ENCODE results near the gene ADAMTSL3. TPM values are rescaled to one million over a fixed set of nuclear protein-coding genes. Genes with fewer than 3 reads are reported as not detected.
"Not testable (repeated sequence)": the region's sequence is repeated elsewhere in the genome, so short reads cannot be mapped to it uniquely, and the experiment has no call there.

The ADAMTSL3 gene
- total RNA-seq, 1 donor from 2014 or later = 22.2 TPM

DNA sequence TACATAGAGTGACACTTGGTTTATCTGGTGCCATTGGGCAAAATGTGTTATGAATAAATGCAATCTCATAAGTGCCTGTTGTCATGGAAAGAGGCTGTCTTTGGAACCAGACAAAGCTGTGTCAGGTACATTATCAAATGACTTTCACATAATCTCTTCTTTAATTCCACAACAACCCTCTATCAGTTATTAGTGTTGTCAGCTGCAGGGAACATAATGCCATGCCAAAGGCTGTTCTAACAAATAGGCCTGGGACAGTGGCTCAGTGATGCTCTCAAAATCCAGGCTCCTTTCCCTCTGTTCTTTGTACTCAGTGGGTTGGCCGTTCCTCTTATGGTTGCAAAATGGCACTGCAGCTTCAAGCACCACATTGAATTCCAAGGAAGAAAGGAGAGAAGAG lies 91.8 kb downstream of the ADAMTSL3 start:
- no peak for DNase-seq (ENCODE audit: low read depth in 2 of 2)

DNA sequence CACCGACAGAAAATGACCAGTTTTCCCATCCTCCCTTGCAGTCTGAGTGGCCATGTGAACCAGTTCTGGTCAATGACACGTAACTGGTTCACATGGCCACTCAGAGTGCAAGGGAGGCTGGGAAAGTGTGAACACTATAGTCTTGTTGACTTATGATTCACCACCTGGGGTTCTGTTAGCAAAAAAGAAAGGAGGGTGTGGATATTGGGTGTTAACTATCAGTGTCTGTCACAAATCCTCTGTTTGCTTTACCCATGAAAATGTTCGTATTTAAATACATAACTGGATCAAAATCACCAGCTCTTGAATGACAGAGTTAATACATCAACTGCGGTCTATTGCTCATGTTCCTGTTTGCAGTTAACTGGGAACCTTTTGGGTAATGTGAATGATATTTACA lies 92.3 kb downstream of the ADAMTSL3 start:
- DNase-seq (ENCODE audit: low read depth in 2 of 2) = no peak

DNA sequence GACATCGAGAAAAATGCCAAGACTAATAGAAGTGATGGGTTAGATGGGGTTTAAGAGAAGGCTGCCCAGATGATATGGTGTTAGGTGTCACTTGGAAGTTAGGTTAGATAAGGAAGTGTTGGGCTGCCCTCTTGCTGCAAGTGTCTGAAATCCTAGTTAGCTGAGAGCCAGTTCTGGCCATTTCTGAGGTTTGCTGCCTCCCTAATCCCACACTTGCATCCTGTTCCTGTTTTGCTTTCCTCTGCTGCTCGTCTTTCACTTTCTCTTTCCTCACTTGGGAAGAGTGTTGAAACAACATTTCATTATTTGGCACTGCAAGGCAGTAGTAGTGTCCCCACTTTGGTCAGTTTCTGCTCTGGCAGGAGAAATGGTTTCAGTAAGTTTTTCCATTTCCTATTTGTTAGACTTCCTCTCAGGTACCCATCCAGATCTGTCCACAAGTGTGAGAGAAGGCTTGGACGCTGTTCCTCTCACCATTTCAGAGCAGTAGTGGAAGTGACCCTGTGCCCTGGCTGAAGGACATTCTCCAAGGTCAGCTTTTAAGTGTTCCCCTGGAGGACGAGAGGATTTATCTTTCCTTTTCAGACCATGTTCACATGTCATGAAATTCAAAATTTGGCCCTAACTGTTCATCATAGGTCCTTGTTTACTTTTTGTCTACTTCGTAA lies 93.3 kb downstream of the ADAMTSL3 start:
- peak; percentile 78 to 92 for DNase-seq (ENCODE audit: low read depth in 2 of 2)

DNA sequence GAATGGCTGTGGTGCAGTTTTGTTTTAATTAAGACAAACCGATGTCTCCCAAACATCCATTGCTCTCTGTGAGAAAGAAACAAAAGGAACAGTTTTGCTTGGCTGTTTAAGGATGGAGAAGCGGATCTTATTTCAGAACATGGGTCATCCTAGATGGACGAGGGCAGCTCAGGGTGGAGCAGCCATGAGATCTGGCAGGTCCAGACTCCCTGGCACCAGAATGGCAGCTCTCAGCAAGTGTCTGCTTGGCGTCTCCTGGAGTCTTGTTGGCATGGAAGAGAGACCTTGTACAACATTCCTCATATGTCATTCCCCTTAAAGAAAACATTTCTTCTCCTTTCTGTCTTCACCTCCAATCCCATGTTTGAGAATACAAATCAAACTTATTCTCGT lies 93.8 kb downstream of the ADAMTSL3 start:
- no peak for DNase-seq (ENCODE audit: low read depth in 2 of 2)

DNA sequence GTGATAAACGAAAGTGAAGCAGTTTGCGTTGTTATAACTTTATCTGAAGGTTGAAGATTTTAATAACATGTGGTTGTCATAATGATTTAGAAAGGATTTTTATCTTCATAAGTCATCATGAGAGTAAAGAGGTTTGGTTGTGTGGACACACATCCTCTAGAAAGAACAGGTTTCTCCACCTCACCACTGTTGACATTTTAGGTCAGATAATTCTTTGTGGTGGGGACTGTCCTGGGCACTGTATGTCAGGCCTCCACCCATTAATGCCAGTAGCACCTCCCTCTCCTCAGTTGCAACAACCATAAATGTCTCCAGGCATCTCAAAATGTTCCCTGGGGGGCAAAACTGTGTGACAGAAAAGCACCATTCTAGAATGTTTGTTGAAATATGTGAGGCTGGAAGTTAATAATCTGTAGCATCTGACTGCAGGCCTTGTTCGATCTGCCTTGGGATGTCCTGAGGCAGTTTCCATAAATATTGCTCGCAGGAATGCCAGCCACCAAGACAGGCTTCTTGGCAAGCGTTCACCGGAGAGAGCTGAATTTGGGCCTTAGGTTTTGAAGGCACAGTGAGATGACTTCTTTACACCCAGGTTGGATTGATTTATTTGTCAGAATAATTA lies 100.1 kb downstream of the ADAMTSL3 start:
- DNase-seq (ENCODE audit: low read depth in 2 of 2) = no peak

DNA sequence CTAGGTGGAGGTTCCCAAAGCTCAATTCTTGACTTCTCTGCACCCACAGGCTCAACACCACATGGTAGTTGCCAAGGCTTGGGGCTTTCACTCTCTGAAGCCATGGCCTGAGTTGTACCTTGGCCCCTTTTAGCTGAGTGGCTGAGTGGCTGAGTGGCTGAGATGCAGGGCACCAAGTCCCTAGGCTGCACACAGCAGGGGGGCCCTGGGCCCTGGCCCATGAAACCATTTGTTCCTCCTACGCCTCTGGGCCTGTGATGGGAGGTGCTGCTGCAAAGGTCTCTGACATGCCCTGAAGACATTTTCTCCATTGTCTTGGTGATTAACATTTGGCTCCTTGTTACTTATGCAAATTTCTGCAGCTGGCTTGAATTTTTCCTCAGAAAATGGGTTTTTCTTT lies 103.4 kb downstream of the ADAMTSL3 start:
- not testable (repeated sequence) for DNase-seq (ENCODE audit: low read depth in 2 of 2)

DNA sequence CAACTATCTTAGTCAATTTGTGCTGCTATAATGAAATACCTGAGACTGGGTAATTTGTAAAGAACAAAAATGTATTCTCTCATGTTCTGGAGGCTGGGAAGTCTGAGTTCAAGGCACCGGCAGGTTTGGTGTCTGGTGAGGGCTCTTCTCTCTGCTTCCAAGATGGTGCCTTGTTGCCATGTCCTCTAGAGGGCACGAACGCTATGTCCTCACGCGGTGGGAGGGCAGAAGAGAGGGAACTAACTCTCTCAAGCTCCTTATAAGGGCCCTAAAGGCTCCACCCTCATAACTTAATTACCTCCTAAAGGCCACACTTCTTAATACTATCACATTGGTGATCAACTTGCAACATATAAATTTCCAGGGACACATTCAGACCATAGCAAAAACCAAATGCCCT lies 108.4 kb downstream of the ADAMTSL3 start:
- no peak for DNase-seq (ENCODE audit: low read depth in 2 of 2)

DNA sequence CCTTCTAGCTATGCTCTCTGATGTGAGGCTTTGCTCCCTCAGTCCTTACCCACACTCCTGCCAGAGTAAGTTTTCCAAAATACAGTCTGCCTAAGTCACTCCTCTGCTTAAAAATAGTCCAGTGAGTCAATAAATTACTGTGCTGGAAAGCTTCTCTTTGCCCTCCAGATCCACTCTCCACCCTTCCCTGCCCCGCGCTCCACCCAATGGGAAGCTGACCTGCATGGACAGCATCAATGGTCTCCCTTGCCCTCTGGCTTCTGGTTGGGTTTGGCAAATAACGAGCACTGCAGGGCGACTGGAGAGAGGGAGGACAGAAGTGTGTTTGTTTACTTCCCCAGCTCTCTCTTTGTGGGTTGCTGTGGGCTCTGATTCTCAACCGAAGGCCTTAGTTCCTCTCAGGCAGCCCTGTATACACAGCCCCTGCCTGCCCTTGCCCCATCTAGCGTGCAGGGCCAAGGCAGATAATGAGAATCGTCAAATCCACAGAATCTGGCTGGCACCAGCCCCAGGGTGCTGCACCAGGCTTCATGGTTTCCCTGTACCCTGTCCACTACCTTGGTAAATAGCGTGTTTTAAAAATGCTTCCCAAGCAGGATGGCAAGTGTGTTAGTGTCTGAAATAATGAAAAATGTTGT lies 110.4 kb downstream of the ADAMTSL3 start:
- no peak for DNase-seq (ENCODE audit: low read depth in 2 of 2)

DNA sequence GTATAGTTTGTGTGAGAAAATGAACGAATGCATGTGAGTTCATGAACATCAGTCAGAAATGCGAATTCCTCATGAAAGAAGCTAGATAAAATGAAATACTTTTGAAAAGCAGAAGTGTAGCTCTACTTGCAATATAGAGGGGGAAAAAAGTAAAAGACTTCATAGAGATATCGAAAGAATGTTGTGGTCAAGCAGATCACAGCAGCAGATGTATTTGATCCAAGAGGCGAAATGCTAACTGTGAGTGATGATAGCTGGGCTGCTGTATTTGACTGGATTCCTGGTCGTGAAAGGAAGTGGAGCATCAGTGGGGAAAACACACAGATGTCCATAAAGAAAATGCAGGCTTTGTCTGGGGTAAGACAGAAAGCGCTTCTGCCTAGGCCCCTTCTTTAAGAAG lies 112.4 kb downstream of the ADAMTSL3 start:
- DNase-seq (ENCODE audit: low read depth in 2 of 2) = no peak

DNA sequence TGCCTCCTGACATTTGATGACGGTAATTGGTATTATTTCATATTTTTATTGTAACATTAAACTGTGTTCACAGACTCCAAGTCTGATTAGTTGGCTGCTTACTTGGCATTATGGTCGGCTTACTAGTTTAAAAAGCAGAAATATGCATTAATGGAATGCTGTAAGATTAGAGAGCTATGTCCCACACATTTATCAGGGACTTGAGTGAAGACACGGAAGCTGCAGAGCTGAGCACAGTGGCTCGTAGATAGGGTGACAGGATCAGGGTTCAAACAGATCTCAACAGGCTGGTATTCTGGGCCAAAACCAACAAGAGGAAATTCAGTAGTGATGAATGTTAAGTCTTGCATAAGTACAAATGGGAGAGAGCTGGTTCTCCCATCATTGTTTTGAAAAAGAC lies 113.8 kb downstream of the ADAMTSL3 start:
- peak in 1 of 2 donors; percentile 24 for DNase-seq (ENCODE audit: low read depth in 2 of 2)

DNA sequence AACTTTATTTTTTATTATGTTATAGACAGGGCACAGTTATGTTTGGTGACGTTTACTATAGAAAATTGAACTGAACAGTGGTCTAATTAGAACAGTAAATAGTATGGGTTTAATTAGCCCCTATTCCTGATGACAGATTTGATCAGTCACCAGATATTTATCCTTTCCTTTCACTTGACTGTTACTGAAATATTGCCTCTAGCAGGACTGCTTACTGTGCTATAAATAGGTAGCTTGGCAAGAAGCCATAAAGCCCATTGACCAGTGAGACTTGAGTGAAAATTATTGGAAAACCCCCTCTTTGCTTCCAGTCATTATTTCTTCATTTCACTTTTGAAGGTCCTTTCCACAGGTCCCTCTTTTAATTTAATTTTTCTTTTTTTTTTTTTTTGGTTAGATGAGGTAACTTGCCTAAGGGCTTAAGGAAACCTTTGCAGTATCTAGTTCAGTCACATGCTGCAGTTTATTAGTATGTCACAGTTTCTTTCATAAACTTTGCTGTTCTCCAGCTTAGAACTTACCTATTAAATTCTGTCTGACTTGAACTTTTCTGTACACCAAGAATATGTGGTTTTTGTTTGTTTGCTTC lies 115.6 kb downstream of the ADAMTSL3 start:
- DNase-seq (ENCODE audit: low read depth in 2 of 2) = peak; percentile 11 to 46

DNA sequence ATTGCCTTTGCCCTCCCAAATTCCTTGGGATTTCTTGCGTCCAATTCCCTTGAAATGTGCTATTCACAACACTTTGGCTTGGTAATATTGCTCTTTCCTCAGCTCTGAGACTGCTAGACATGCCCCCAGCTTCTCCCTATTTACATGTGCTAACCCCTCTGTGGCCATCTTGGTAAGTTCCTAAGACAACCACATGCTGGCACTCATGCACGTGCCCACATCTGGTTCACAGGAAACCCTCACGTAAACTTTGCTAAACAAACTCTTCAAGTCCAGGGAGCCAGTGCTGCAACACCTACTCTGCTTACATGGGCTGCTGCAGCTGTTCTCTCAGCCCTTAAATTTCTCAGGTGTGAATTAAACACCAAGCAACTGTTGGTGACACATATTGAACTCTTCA lies 121.8 kb downstream of the ADAMTSL3 start:
- DNase-seq (ENCODE audit: low read depth in 2 of 2) = no peak

DNA sequence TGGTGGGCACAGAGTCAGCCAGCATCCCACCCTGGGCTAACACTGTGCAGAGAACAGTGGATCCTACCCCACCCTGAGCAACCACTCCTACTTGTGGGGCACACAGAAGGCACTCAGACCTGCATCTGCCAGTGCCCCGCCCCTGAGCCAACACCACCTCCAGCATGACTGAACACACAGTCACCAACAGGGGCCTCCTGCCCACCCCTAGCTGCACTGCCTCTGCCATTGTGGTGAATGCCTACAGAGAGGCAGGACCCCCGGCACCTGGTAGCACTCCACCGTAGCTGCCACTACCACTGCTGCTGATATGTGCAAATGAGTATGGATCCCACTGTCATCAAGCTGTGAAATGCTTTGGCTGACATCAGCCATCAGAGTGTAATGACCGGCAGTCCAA lies 123.1 kb downstream of the ADAMTSL3 start:
- no peak for DNase-seq (ENCODE audit: low read depth in 2 of 2)

DNA sequence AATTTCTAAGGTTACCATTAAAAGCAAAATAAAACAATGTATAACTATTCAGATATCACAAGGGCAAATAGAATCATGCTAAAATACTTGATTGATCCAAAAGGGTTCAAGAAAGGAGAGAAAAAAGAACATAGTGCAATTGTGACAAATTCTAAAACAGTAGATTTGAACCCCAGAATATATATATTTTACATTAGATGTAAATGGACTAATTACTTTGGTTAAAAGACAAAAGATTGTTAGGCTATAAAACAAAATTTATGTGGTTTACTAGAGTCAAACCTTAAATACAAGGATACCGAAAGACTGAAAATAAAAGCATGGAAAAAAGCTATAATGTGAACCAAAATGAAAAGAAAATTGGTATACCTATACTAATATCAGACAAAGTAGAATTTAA lies 129.3 kb downstream of the ADAMTSL3 start:
- DNase-seq (ENCODE audit: low read depth in 2 of 2) = no peak

DNA sequence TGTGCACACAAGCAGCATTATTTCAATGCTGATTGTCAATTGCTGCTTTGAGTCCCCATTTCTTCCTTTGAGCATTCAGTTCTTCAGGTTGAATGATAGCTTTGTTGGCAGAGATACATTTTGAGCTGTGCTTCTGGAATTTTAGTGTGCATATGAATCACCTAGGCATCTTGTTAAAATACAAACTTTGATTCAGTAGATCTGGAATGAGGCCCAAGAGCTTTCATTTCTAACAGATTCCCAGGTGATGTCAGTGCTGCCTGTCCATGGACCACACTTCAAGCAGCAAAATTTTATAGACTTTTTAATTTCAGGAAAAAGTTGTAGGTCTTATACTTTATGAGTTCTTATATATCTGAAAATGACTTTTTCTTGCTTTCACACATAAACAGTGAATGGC lies 131.1 kb downstream of the ADAMTSL3 start:
- DNase-seq (ENCODE audit: low read depth in 2 of 2) = peak in 1 of 2 donors; percentile 47

DNA sequence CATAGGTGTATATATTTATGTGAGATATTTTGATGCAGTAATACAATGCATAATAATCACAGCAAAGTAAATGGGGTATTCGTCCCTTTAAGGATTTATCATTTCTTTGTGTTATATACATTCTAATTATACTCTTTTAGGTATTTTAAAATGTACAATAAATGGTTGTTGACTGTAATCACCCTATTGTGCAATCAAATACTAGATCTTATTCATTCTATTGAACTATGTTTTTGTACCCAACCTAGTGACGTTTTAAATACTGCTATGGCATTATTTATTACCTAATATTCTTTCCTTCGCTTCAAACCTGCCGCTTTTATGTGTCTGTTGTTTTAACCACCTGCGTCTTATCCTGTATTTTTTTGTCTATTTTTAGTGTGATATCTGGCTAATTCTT lies 132.4 kb downstream of the ADAMTSL3 start:
- no peak for DNase-seq (ENCODE audit: low read depth in 2 of 2)

DNA sequence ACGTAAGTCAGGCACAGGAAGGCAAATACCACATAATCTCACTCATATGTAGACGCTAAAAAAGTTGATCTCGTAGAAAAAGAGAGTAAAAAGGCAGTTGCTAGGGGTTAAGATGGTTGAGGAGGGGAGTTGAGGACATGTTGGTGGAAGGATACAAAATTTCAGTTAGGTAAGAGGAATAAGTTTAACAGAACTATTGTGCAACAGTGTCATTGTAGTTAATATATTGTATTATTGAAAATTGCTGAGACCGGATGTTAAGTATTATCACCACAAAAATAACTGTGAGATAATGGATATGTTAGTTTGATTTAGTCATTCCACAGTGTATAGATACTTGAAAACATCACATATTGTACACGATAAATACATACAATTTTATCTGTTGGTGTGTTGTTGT lies 139.1 kb downstream of the ADAMTSL3 start:
- no peak for DNase-seq (ENCODE audit: low read depth in 2 of 2)

DNA sequence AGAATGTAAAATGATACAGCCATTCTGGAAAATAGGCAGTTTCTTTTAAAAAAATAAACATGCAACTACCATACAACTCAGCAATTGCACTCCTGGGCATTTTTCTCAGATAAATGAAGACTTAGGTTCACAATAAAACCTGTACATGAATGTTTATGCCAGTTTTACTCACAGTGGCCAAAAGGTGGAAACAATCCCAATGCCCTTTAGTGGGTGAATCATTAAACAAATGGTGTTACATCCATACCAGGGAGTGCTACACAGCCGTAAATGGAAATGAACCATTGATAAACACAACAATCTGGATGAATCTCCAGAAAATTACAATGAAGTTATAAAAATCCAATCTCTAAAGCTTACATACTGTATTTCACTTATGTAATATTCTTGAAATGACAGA lies 140.3 kb downstream of the ADAMTSL3 start:
- no peak for DNase-seq (ENCODE audit: low read depth in 2 of 2)

DNA sequence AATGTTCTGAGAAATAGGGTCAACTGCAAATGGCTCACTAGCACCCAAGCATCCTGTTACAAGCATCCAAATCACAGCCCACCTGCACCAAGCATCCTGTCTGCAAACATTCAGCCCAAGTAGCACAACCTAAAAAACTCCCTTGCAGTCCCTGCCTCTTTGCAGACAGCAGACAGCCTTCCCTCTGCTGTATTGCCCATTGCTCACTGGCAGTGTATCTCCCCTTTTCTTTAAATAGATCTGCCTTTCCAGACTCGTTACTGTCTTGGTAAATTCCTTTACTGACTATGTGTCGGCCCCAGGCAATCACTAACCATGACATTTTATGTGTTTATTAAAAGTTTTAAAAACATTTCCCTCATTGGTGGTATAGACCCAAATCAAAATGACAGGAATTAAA lies 155.4 kb downstream of the ADAMTSL3 start:
- no peak for DNase-seq (ENCODE audit: low read depth in 2 of 2)

DNA sequence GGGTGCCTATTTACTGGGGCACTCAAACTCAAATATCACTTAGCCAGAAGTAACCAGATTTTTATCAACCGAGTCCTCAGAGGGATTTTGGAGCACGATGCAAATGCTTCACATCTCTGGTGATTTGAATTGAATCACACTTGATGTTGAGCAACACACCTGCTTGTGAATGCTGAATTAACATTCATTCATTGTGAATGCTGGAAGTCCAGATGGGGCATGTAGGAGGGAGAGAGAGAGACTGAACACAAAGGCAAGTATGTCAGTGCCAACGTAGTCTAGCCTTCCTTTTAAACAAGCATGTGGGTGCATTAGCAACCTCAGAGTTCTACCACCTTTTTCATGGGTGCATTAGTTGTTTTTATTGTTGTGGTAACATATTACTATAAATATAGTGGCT lies 156.2 kb downstream of the ADAMTSL3 start:
- no peak for DNase-seq (ENCODE audit: low read depth in 2 of 2)

DNA sequence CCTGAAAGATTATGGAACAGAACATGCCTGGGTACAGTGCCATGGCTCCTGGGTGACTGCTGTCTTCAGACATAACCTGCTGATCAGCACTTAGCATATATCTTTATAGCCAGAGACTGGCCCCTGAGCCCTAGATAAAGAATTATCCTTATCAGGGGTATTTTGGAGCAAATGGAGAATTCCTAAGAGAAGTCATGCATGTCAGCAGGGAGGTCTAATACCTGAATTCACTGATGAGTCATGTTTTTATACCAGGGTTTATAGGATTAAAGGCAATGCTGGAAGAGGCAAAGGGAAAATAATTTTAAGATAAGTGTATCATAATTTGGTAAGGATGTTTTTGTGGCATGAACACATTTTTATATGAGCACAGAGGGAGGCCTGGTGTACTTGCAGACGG lies 159.8 kb downstream of the ADAMTSL3 start:
- DNase-seq (ENCODE audit: low read depth in 2 of 2) = no peak

DNA sequence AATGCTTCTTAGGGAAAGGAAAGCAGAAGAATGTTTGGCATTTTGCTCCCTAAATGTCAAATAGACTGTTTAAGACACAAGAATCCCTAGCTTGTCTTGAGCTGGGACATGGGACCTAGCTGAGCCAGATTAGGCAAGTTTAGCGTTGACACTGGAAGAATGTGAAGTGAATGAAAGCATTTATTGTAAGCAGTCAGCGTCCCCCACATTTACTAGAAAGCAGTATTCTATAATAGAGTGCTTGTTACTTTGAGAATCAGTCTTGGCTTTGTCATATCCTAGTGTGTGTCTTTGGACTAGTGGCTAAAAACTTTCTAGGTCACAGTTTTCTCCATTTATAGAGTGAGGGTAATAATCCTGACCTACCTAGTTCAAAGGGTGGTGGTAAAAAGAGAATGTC lies 161.6 kb downstream of the ADAMTSL3 start:
- no peak for DNase-seq (ENCODE audit: low read depth in 2 of 2)

Data from dermis microvascular lymphatic vessel endothelial cell (primary cell).